ENCODE results near the gene RNF135.

GRCh38 chr17:30950189-30950588 is 20.6 kb upstream of the RNF135 start:
- no peak for TF ChIP-seq POLR2A (IDR thresholded peaks at IDR 0.05)
- no peak for TF ChIP-seq CTCF (IDR thresholded peaks at IDR 0.05 in 4 of 5, conservative IDR thresholded peaks at IDR 0.05 in 1 of 5)

All from gastrocnemius medialis (tissue), 4 donors.